ENCODE data around the gene EDC3. TPM values are rescaled to one million over a fixed set of nuclear protein-coding genes. Genes with fewer than 3 reads are reported as not detected.

Gene EDC3
- total and polyA plus RNA-seq, 9 of the 15 experiments (the other 6 are each of a cell fraction or from before 2014, with no cell fraction given): 11.7 to 63.9 (median 32.8) TPM

- TF ChIP-seq CBFB (CRISPR knock-in tag; IDR thresholded peaks at IDR 0.05) (no peak), MITF (IDR thresholded peaks at IDR 0.05) (no peak), ATF7 (IDR thresholded peaks at IDR 0.05) (peak; percentile 90), MIER1 (IDR thresholded peaks at IDR 0.05; ENCODE audit: low read depth) (no peak), NFIC (IDR thresholded peaks at IDR 0.05) (peak; percentile 62; the same call in 1 of the 2 replicates), BCLAF1 (IDR thresholded peaks at IDR 0.05; ENCODE audit: borderline replicate concordance in 1 of 2, control insufficient read depth in 1 of 2, low read depth in 2 of 2, low read length in 1 of 2) (peak in 1 of 2 experiments; percentile 94; a peak in 1 of 4 replicates), JUNB (CRISPR knock-in tag; conservative IDR thresholded peaks at IDR 0.05) (no peak), FOXJ2 (tag; IDR thresholded peaks at IDR 0.05) (no peak), SMAD2 (IDR thresholded peaks at IDR 0.05; ENCODE audit: low read depth, low read length) (no peak), CBX2 (IDR thresholded peaks at IDR 0.05; ENCODE audit: insufficient read depth, low read length, poor library complexity, severe bottlenecking) (no peak), CBX5 (IDR thresholded peaks at IDR 0.05; ENCODE audit: borderline replicate concordance, low read depth) (no peak), ZFP1 (CRISPR knock-in tag; IDR thresholded peaks at IDR 0.05) (no peak), USF1 (CRISPR knock-in tag; IDR thresholded peaks at IDR 0.05) (no peak; the same call in 1 of the 2 replicates), CCAR2 (IDR thresholded peaks at IDR 0.05; ENCODE audit: low read depth, low read length) (no peak)
- TF ChIP-seq, protein P1, sequence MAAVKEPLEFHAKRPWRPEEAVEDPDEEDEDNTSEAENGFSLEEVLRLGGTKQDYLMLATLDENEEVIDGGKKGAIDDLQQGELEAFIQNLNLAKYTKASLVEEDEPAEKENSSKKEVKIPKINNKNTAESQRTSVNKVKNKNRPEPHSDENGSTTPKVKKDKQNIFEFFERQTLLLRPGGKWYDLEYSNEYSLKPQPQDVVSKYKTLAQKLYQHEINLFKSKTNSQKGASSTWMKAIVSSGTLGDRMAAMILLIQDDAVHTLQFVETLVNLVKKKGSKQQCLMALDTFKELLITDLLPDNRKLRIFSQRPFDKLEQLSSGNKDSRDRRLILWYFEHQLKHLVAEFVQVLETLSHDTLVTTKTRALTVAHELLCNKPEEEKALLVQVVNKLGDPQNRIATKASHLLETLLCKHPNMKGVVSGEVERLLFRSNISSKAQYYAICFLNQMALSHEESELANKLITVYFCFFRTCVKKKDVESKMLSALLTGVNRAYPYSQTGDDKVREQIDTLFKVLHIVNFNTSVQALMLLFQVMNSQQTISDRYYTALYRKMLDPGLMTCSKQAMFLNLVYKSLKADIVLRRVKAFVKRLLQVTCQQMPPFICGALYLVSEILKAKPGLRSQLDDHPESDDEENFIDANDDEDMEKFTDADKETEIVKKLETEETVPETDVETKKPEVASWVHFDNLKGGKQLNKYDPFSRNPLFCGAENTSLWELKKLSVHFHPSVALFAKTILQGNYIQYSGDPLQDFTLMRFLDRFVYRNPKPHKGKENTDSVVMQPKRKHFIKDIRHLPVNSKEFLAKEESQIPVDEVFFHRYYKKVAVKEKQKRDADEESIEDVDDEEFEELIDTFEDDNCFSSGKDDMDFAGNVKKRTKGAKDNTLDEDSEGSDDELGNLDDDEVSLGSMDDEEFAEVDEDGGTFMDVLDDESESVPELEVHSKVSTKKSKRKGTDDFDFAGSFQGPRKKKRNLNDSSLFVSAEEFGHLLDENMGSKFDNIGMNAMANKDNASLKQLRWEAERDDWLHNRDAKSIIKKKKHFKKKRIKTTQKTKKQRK (IDR thresholded peaks at IDR 0.05; ENCODE audit: borderline replicate concordance, low read depth, low read length): no peak
- TF ChIP-seq, protein P2, sequence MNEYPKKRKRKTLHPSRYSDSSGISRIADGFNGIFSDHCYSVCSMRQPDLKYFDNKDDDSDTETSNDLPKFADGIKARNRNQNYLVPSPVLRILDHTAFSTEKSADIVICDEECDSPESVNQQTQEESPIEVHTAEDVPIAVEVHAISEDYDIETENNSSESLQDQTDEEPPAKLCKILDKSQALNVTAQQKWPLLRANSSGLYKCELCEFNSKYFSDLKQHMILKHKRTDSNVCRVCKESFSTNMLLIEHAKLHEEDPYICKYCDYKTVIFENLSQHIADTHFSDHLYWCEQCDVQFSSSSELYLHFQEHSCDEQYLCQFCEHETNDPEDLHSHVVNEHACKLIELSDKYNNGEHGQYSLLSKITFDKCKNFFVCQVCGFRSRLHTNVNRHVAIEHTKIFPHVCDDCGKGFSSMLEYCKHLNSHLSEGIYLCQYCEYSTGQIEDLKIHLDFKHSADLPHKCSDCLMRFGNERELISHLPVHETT (CRISPR knock-in tag; conservative IDR thresholded peaks at IDR 0.05 in 1 of 2, IDR thresholded peaks at IDR 0.05 in 1 of 2): peak in 1 of 2 experiments; percentile 98; a peak in 3 of 4 replicates
These were observed 80.1 kb downstream of the EDC3 start, which contains the start of gene CLK3 (continued) for GRCh38 chr15:74615508-74616365.

Measured in K562 (cell line).